HL-60 (cell line): Measurements from ENCODE around the gene EXOC6B.

Experiments used
- CTCF ChIP-seq: IDR thresholded peaks from one replicate; pipeline ENCODE4 v1.5.1; 2011; ENCODE audit warnings: low read length, control low read depth, inconsistent platforms; ENCODE audit not compliant: insufficient read depth
- GABPA ChIP-seq: IDR thresholded peaks from 2 replicates; pipeline ENCODE4 v1.6.1; 2012; ENCODE audit warnings: low read depth
- POLR2AphosphoS5 ChIP-seq: IDR thresholded peaks from 2 replicates; pipeline ENCODE4 v1.6.1; 2012; ENCODE audit warnings: low read depth

- TF ChIP-seq CTCF = no peak
- TF ChIP-seq GABPA = no peak
- TF ChIP-seq POLR2AphosphoS5 = no peak
Observed at GRCh38 chr2:72676341-72677025, 149.3 kb downstream of the EXOC6B start.
